Duodenal mucosa (tissue), 2 donors: ENCODE results near the gene COBL.

ENCODE experiments used
- H3K27ac ChIP-seq: one replicate; pipeline ENCODE4 v1.7.0; 2013; ENCODE audit warnings: low read depth, low read length
- H3K27me3 ChIP-seq, 2 donors: one replicate each; pipeline ENCODE4 v1.7.0; 2013; ENCODE audit warnings: low read length in 2 of 2, control low read depth in 1 of 2; ENCODE audit not compliant: insufficient read depth in 2 of 2, control insufficient read depth in 1 of 2
- H3K36me3 ChIP-seq, 2 donors: one replicate each; pipeline ENCODE4 v1.7.0; 2013; ENCODE audit warnings: low read length in 2 of 2, control low read depth in 1 of 2; ENCODE audit not compliant: insufficient read depth in 2 of 2, control insufficient read depth in 1 of 2
- H3K4me1 ChIP-seq, 2 donors: one replicate each; pipeline ENCODE4 v1.7.0; 2013; ENCODE audit warnings: low read length in 2 of 2, control low read depth in 1 of 2; ENCODE audit not compliant: insufficient read depth in 2 of 2, control insufficient read depth in 1 of 2
- H3K4me3 ChIP-seq, 2 donors: one replicate each; pipeline ENCODE4 v1.7.0; 2013; ENCODE audit warnings: low read length in 2 of 2, low read depth in 1 of 2
- H3K9ac ChIP-seq, 2 donors: one replicate each; pipeline ENCODE4 v1.7.0; 2013; ENCODE audit warnings: low read length in 2 of 2, low read depth in 1 of 2
- H3K9me3 ChIP-seq, 2 donors: one replicate each; pipeline ENCODE4 v1.7.0; 2013; ENCODE audit warnings: low read length in 2 of 2, control low read depth in 1 of 2; ENCODE audit not compliant: control insufficient read depth in 1 of 2

COBL gene

DNA sequence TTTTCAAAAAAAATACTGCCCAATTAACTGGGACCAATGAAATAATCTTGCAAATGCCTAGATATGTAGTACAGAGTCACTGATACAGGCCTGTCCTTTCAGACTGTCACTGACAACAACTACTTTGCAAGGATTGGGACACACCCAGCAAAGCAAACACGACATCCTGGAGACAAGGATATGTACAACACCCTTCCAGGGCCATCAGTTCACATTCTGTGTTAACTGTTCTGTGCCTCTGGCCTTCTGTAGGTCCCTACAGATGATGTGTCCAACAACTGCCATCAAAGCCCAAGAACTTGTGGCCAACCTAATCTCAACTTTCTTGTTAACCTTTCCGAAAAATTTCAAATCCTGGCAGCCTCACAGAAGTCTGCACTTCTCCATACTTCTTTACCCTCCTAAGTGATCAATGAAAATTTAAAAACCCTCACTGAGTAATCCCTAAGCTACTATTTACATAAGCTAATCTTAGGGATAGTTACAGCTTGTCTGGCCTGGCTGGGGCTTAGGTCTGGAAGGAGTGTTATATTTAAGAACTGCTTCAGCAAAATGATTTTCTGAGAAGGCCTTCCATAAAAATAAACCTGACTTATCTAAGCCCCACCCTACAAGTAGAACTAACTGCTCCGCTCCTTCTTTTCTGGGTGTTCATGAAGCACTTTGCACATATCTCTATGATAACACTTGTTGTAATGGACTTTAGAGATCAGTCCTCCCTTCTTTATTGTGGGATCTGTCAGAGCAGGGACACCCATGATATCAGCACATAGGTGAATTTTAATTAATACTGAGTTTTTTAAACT, 21.0 kb downstream of the COBL start:
- no peak overlapping the region for H3K27ac ChIP-seq

DNA sequence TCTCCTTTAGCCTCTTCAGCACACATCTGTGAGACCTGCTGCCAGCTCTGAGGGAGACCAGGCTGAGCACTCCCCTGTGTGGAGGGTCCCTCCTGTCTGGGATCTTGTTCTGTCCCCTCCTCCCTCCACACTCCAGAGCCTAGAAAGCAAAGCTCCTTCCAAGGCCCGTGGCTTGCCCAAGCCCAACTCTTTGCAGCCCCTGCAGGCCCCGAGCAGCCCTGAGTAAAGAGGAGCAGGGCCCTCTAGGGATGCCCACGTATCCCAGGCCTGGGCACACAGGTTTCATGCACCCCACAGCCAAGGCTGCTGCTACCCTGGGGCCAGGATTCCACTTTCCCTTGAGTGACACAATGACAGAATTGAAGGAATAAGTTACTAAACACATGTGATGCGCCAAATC, 24.0 kb downstream of the COBL start:
- H3K27ac ChIP-seq: no peak overlapping the region
- H3K9me3 ChIP-seq: no peaks in the 10 kb centered on the region
- no peak overlapping the region for H3K9ac ChIP-seq
- no peaks in the 10 kb centered on the region for H3K36me3 ChIP-seq
- H3K27me3 ChIP-seq: no peaks in the 10 kb centered on the region
- peaks cover 28 to 37% of the 10 kb centered on the region in 2 donors for H3K4me1 ChIP-seq
- no peak overlapping the region for H3K4me3 ChIP-seq

More for the DNA sequence above, 21.0 kb downstream of the COBL start:
- Histone ChIP-seq H3K9ac (no peak overlapping the region), H3K27me3 (no peaks in the 10 kb centered on the region), H3K9me3 (no peaks in the 10 kb centered on the region), H3K4me3 (no peak overlapping the region), H3K36me3 (no peaks in the 10 kb centered on the region), H3K4me1 (peaks cover 9 to 17% of the 10 kb centered on the region in 2 donors)

DNA sequence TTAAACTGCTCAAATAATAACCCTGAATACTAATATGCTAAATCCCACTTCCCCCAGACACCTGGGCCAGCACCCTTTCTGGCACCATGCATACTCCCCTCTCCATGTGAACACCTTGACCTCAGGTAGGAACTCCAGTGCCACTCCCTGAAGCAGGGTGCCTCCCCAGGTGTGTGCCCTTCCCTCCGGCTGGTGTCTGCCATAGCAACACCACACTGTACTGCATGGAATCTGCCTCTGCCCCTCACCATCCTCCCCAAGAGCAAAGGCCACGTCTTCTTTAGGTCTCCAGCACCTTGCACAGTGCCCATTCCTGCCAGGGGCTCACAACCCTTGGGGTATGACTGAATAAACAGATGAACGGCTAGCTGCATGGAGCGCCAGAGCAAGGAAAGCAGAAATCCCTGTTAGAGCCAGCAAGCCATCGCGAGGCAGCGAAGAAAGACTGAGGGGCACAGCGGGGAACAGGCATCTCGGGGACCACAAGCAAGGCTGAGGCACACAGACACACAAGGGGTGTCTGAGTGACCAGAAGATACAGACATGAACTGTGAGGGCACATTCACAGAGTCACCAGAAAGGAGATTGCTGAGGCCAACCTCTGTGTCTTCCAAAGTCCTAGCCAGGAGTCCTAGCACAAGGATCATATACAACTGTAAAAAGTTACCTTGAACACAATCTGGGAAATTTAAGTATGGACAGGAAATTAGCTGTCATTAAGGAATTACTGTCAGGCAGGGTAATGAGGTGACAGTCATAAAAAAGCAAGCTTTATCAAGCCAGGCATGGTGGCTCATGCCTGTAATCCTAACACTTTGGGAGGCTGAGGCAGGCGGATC, 25.7 kb downstream of the COBL start:
- Histone ChIP-seq H3K27me3 (no peaks in the 10 kb centered on the region), H3K36me3 (no peaks in the 10 kb centered on the region), H3K4me3 (no peak overlapping the region), H3K27ac (no peak overlapping the region), H3K9me3 (no peaks in the 10 kb centered on the region), H3K9ac (peak overlapping the region in 1 of 2 donors; percentile 25), H3K4me1 (peaks cover 25 to 34% of the 10 kb centered on the region in 2 donors)

- H3K27ac ChIP-seq: no peak overlapping the region
- H3K9ac ChIP-seq: no peak overlapping the region
Measured at GRCh38 chr7:51290304-51290637, 26.3 kb downstream of the COBL start.

DNA sequence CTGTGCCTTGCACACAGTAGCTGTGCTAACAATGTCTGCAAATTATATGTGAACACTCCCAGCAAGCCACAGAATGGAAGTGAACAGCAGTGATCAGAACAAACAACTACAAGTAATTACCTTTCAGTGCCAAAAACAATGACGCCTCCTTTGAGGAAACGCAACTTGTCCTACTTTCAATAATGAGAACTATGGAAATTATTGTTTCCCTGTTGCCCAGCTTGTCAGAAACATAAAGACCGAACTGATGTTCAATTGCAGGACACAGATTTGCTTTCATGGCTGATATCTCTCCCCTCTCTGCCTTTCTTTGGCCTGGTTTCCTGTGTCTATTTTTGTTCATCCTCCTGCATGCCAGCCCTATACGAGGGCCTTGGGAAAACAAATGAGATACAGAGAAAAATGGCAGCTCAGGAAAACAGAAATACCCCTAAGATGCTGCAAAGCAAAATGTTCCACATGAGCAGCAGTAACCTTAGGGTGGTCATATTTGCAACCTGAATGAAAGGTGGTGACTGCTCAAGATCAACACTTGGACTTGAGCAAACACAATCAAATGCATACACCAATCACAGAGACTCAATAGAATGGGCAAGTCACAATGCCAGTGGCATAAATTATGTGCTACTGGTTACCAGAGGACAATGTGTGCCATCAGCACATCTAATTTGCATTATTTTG, 26.8 kb downstream of the COBL start:
- Histone ChIP-seq H3K4me3 (no peak overlapping the region), H3K4me1 (peaks cover 25 to 27% of the 10 kb centered on the region in 2 donors), H3K36me3 (no peaks in the 10 kb centered on the region), H3K9ac (no peak overlapping the region), H3K27ac (no peak overlapping the region), H3K27me3 (no peaks in the 10 kb centered on the region), H3K9me3 (no peaks in the 10 kb centered on the region)

More at GRCh38 chr7:51290304-51290637, 26.3 kb downstream of the COBL start:
- Histone ChIP-seq H3K27me3 (no peaks in the 10 kb centered on the region), H3K36me3 (no peaks in the 10 kb centered on the region), H3K4me3 (no peak overlapping the region), H3K9me3 (no peaks in the 10 kb centered on the region), H3K4me1 (peaks cover 25 to 27% of the 10 kb centered on the region in 2 donors)

GRCh38 chr7:51288896-51289622, 27.6 kb downstream of the COBL start:
- no peak overlapping the region for H3K9ac ChIP-seq
- no peak overlapping the region for H3K4me3 ChIP-seq
- H3K27ac ChIP-seq: no peak overlapping the region
- no peaks in the 10 kb centered on the region for H3K9me3 ChIP-seq
- H3K4me1 ChIP-seq: peaks cover 25 to 27% of the 10 kb centered on the region in 2 donors
- no peaks in the 10 kb centered on the region for H3K36me3 ChIP-seq
- no peaks in the 10 kb centered on the region for H3K27me3 ChIP-seq

DNA sequence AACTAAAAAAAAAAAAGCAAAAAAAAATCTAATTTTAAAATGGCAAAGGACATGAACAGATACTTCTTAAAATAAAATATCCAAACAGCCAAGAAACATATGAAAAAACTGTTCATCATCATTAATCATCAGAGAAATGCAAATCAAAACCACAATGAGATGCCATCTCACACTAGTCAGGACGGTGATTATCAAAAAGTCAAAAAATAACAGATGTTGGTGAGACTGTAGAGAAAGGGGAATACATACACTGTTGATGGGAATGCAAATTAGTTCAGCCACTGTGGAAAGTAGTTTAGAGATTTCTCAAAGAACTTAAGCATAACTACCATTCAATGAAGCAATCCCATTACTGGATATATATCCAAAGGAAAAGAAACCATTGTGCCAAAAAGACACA, 30.2 kb downstream of the COBL start:
- Histone ChIP-seq H3K27me3 (no peaks in the 10 kb centered on the region), H3K9ac (no peak overlapping the region), H3K36me3 (no peaks in the 10 kb centered on the region), H3K27ac (no peak overlapping the region), H3K4me1 (peaks cover 25 to 27% of the 10 kb centered on the region in 2 donors), H3K4me3 (no peak overlapping the region), H3K9me3 (no peaks in the 10 kb centered on the region)

DNA sequence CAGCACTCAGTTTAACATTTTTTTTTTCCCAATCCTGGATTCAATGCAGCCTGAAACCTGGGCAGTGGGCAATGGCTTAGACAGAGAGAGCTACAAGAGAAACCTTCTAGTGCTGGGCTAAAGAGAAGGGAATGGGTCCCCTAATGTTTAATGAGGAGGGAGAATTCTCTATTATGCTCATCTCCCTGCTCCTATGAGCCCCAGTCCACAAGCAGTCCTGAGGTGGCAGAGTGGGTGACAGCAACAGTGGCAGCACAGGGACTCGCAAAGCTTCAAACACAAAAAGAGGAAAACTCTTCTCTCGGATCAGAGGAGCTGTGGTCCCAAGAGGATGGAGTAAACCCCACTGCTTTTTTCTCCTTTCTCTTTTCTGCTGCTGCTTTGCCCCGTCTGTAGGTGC, 36.5 kb downstream of the COBL start:
- Histone ChIP-seq H3K36me3 (no peaks in the 10 kb centered on the region), H3K9me3 (no peaks in the 10 kb centered on the region), H3K27ac (no peak overlapping the region), H3K4me1 (no peaks in the 10 kb centered on the region), H3K27me3 (peaks cover 0 to 4% of the 10 kb centered on the region in 2 donors), H3K4me3 (no peak overlapping the region), H3K9ac (no peak overlapping the region)

DNA sequence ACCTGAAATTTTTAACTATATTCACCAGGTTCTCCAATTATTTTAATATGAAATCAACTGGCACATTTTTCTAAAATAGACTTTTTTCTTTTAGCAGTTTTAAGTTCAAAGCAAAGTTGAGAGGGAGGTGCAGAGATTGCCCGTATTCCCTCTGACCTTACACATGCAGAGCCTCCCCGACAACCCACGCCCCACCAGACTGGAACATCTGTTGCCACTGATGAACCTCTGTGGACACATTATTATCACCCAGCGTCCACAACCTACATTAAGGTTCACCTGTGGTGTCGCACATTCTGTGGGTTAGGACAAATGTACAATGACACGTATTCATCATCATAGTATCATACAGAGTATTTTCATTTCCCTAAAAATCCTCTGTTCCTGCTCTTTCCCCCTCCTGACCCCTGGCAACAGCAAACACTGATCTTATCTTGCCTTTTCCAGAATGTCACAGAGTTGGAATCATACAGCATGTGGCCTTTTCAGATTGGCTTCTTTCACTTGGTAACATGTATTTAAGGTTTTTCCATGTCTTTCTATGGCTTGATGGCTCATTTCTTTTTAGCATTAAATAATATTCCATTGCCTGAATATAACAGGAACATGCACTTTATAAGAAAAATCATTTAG, 37.1 kb downstream of the COBL start:
- Histone ChIP-seq H3K27me3 (peaks cover 0 to 4% of the 10 kb centered on the region in 2 donors), H3K9me3 (no peaks in the 10 kb centered on the region), H3K4me1 (no peaks in the 10 kb centered on the region), H3K4me3 (no peak overlapping the region), H3K9ac (no peak overlapping the region), H3K27ac (no peak overlapping the region), H3K36me3 (no peaks in the 10 kb centered on the region)
